Astrocyte (in vitro differentiated cells and primary cell): ENCODE data around the gene KLHL8.

Experiments used
- CTCF ChIP-seq: IDR thresholded peaks from 2 replicates; pipeline ENCODE4 v1.5.1; 2011; ENCODE audit warnings: low read depth, mild to moderate bottlenecking, inconsistent platforms, low read length, moderate library complexity; ENCODE audit not compliant: insufficient read depth
- EZH2 ChIP-seq: IDR thresholded peaks from 2 replicates; pipeline ENCODE4 v1.6.1; 2012; ENCODE audit warnings: mild to moderate bottlenecking, low read length, inconsistent platforms; ENCODE audit not compliant: insufficient read depth

DNA sequence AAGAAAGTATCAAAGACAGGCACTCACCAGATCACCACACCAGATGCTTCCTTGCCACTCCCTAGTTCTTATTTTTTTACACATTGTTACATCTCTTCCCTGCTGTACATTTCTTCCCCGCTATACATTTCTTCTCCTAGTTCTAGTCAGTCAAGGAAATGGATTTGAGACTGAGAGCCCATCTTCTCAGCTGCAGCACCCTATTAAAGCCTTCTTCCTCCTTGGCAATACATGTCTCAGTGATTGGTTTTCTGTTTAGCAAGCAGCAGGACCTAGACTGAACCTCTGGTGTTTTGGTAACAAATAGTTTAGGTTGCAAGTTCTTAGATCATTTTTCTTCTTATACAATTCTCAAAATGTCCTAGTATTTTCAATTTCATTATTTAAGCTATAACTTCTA, 35.3 kb upstream of the KLHL8 start:
- TF ChIP-seq CTCF = no peak
- TF ChIP-seq EZH2 = no peak
